NCI-H510A (cell line): ENCODE measurements around the gene ADAMTS2.
"Not testable (repeated sequence)": the region's sequence is repeated elsewhere in the genome, so short reads cannot be mapped to it uniquely, and the experiment has no call there.

Source experiments
- DNase-seq: peaks from one replicate; lab custom pipeline; 2025; lab: John Stamatoyannopoulos, UW

ADAMTS2 gene

GRCh38 chr5:179111267-179112207 is 233.7 kb downstream of the ADAMTS2 start:
- DNase-seq: no peak

GRCh38 chr5:179110528-179110927 is 234.7 kb downstream of the ADAMTS2 start:
- DNase-seq: no peak

- not testable (repeated sequence) for DNase-seq
Observed at GRCh38 chr5:179101282-179101681, 244.0 kb downstream of the ADAMTS2 start.

GRCh38 chr5:179089502-179089901 is 255.8 kb downstream of the ADAMTS2 start:
- DNase-seq: no peak

- no peak for DNase-seq
Observed at GRCh38 chr5:179080724-179081123, 264.5 kb downstream of the ADAMTS2 start.

- DNase-seq: no peak
Observed at GRCh38 chr5:179079165-179079987, 265.9 kb downstream of the ADAMTS2 start.

GRCh38 chr5:179065703-179066102 is 279.6 kb downstream of the ADAMTS2 start:
- DNase-seq: no peak

GRCh38 chr5:179061025-179061424 is 284.2 kb downstream of the ADAMTS2 start:
- no peak for DNase-seq
